ENCODE data around the gene RHBDF2. TPM values are rescaled to one million over a fixed set of nuclear protein-coding genes. Genes with fewer than 3 reads are reported as not detected.

The RHBDF2 gene
- total and polyA plus RNA-seq, 2 experiments from 2014 or later: 4.9 to 11.0 TPM

GRCh38 chr17:76500074-76500746, 1.0 kb downstream of the RHBDF2 start:
- no peak for DNase-seq (ENCODE audit: low spot score)
- Histone ChIP-seq H3K4me3 (peak overlapping the region; percentile 87), H3K36me3 (replicated peaks; ENCODE audit: insufficient read depth, low read depth) (no peaks in the 10 kb centered on the region), H2AFZ (no peak overlapping the region), H3K27ac (no peak overlapping the region), H4K20me1 (ENCODE audit: insufficient read depth, poor library complexity, severe bottlenecking) (no peaks in the 10 kb centered on the region), H3K9me2 (replicated peaks; ENCODE audit: insufficient read depth) (no peaks in the 10 kb centered on the region), H3K27me3 (no peaks in the 10 kb centered on the region), H3K9me3 (ENCODE audit: low read depth) (no peaks in the 10 kb centered on the region), H3K4me2 (peak overlapping the region; percentile 92), H3K4me1 (ENCODE audit: insufficient read depth) (peaks cover 28% of the 10 kb centered on the region), H3K79me2 (peaks cover 11% of the 10 kb centered on the region)
- TF ChIP-seq EZH2 (IDR thresholded peaks at IDR 0.05; ENCODE audit: borderline replicate concordance) (no peak), EZH2phosphoT487 (IDR thresholded peaks at IDR 0.05; ENCODE audit: low read depth, severe bottlenecking, unreplicated experiment) (no peak), CTCF (IDR thresholded peaks at IDR 0.05; ENCODE audit: poor library complexity) (no peak)
- 56% methylated on average over 17 of the region's 17 CpGs for WGBS (ENCODE audit: low lambda C conversion rate, missing lambda C conversion rate)

GRCh38 chr17:76499267-76499667, 2.0 kb downstream of the RHBDF2 start:
- WGBS (ENCODE audit: low lambda C conversion rate, missing lambda C conversion rate): 77% methylated on average over 5 of the region's 5 CpGs

GRCh38 chr17:76498876-76499251, 2.4 kb downstream of the RHBDF2 start:
- 77% methylated on average over 4 of the region's 4 CpGs for WGBS (ENCODE audit: low lambda C conversion rate, missing lambda C conversion rate)
- H3K27ac ChIP-seq: peak overlapping the region; percentile 56

More at GRCh38 chr17:76499267-76499667, 2.0 kb downstream of the RHBDF2 start:
- Histone ChIP-seq H3K27ac (peak overlapping the region; percentile 56), H3K9me2 (replicated peaks; ENCODE audit: insufficient read depth) (no peaks in the 10 kb centered on the region), H3K9me3 (ENCODE audit: low read depth) (no peaks in the 10 kb centered on the region), H3K4me1 (ENCODE audit: insufficient read depth) (peaks cover 28% of the 10 kb centered on the region), H3K27me3 (no peaks in the 10 kb centered on the region), H3K4me3 (no peak overlapping the region), H3K36me3 (replicated peaks; ENCODE audit: insufficient read depth, low read depth) (no peaks in the 10 kb centered on the region), H3K4me2 (peak overlapping the region; percentile 92), H4K20me1 (ENCODE audit: insufficient read depth, poor library complexity, severe bottlenecking) (no peaks in the 10 kb centered on the region), H3K79me2 (peaks cover 11% of the 10 kb centered on the region), H2AFZ (no peak overlapping the region)
- TF ChIP-seq EZH2 (IDR thresholded peaks at IDR 0.05; ENCODE audit: borderline replicate concordance) (no peak), CTCF (IDR thresholded peaks at IDR 0.05; ENCODE audit: poor library complexity) (no peak), EZH2phosphoT487 (IDR thresholded peaks at IDR 0.05; ENCODE audit: low read depth, severe bottlenecking, unreplicated experiment) (no peak)
- DNase-seq (ENCODE audit: low spot score): no peak

More at GRCh38 chr17:76498876-76499251, 2.4 kb downstream of the RHBDF2 start:
- no peaks in the 10 kb centered on the region for H3K36me3 ChIP-seq (replicated peaks; ENCODE audit: insufficient read depth, low read depth)
- H3K27me3 ChIP-seq: no peaks in the 10 kb centered on the region
- peaks cover 28% of the 10 kb centered on the region for H3K4me1 ChIP-seq (ENCODE audit: insufficient read depth)
- no peak for DNase-seq (ENCODE audit: low spot score)
- H3K79me2 ChIP-seq: peaks cover 11% of the 10 kb centered on the region
- H4K20me1 ChIP-seq (ENCODE audit: insufficient read depth, poor library complexity, severe bottlenecking): no peaks in the 10 kb centered on the region
- no peak overlapping the region for H3K4me2 ChIP-seq
- no peak overlapping the region for H3K4me3 ChIP-seq
- H3K9me3 ChIP-seq (ENCODE audit: low read depth): no peaks in the 10 kb centered on the region
- H3K9me2 ChIP-seq (replicated peaks; ENCODE audit: insufficient read depth): no peaks in the 10 kb centered on the region
- H2AFZ ChIP-seq: no peak overlapping the region
- TF ChIP-seq EZH2phosphoT487 (IDR thresholded peaks at IDR 0.05; ENCODE audit: low read depth, severe bottlenecking, unreplicated experiment) (no peak), EZH2 (IDR thresholded peaks at IDR 0.05; ENCODE audit: borderline replicate concordance) (no peak), CTCF (IDR thresholded peaks at IDR 0.05; ENCODE audit: poor library complexity) (no peak)
